ENCODE results near the gene CCDC137.

DNA sequence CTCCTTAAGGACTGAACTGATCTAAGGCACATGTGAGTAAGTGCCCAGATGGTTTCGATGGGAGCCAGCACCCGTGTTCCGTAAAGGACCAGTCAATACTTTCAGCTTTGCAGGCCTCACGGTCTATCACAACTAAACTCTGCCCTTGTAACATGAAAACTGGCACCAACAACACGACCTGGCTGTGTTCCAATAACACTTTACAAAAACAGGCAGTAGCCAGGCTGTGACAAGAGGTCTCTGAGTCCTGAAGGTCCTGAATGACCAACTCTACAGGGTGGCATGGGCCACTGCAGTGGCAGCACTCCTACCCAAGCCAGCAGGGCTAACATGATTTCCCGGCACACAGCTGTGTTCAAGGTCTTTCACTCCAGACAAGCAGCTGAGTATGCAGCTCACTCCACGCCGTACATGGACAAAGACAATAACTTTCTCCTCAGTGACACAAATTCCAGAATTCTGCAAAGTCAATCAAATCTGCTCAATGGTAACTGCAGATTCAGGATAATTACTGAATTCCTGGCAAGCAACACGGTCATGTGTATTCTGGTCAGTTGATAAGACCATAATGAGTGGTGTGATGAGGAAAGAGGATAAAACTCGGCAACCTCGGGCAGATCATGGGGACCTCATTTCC lies 44.9 kb upstream of the CCDC137 start:
- TF ChIP-seq, protein P1, sequence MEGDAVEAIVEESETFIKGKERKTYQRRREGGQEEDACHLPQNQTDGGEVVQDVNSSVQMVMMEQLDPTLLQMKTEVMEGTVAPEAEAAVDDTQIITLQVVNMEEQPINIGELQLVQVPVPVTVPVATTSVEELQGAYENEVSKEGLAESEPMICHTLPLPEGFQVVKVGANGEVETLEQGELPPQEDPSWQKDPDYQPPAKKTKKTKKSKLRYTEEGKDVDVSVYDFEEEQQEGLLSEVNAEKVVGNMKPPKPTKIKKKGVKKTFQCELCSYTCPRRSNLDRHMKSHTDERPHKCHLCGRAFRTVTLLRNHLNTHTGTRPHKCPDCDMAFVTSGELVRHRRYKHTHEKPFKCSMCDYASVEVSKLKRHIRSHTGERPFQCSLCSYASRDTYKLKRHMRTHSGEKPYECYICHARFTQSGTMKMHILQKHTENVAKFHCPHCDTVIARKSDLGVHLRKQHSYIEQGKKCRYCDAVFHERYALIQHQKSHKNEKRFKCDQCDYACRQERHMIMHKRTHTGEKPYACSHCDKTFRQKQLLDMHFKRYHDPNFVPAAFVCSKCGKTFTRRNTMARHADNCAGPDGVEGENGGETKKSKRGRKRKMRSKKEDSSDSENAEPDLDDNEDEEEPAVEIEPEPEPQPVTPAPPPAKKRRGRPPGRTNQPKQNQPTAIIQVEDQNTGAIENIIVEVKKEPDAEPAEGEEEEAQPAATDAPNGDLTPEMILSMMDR (IDR thresholded peaks at IDR 0.05), result no peak
- no peak for TF ChIP-seq POLR2A (IDR thresholded peaks at IDR 0.05)

All from lower leg skin (tissue), 3 donors.